GM23338 (cell line): ENCODE measurements around the gene MEGF10. TPM values are rescaled to one million over a fixed set of nuclear protein-coding genes. Genes with fewer than 3 reads are reported as not detected.

Experiments
- polyA plus RNA-seq: library from polyadenylated mRNA; unstranded; fragments of >200 nt; fragmentation: Nextera tagmentation; extraction: Ambion mirVana; gene quantifications from 2 replicates; pipeline ENCODE4 v1.2.1, GENCODE V29; 2016
- small RNA-seq: library from RNA; depleted of rRNA; stranded (forward); fragments of <200 nt; gene quantifications from one replicate; pipeline ENCODE3, GENCODE V24; 2014; ENCODE audit warnings: low replicate concordance
- total RNA-seq: library from RNA; depleted of rRNA; stranded (reverse); fragments of >200 nt; shearing (Covaris generic); gene quantifications from 2 replicates; pipeline ENCODE4 v1.2.3, GENCODE V29; 2014; rRNA removed

The MEGF10 gene
- total and polyA plus RNA-seq, 2 experiments from 2014 or later = 4.5 to 28.3 TPM

Small RNA genes lying within 50 kb of the gene (small RNA-seq; reads per million reads assigned to genes)
- gene AC010424.1 = not detected

Other genes with a start within 250 kb of the MEGF10 start
- gene C5orf63, start 217.3 kb upstream of the MEGF10 start, total RNA-seq = 2.1 and 6.8 TPM in 2 replicates
- gene C5orf63, start 217.3 kb upstream of the MEGF10 start, polyA plus RNA-seq = 8.1 and 10.5 TPM in 2 replicates
- 64.7 and 65.8 TPM in 2 replicates for gene PRRC1, start 226.8 kb downstream of the MEGF10 start, total RNA-seq
- gene PRRC1, start 226.8 kb downstream of the MEGF10 start, polyA plus RNA-seq = 70.7 and 72.6 TPM in 2 replicates